PC-3 (cell line): ENCODE data around the gene KIAA0040. TPM values are rescaled to one million over a fixed set of nuclear protein-coding genes. Genes with fewer than 3 reads are reported as not detected.

ENCODE experiments used
- ATAC-seq: fragments of 200-7000 bp; cut with Tn5 transposase; 2 replicates; pipeline ENCODE4 v1.9.1; 2020; ENCODE audit warnings: mild to moderate bottlenecking, moderate library complexity
- BruUV-seq: library from RNA; stranded (reverse); fragments of 400-500 nt; replicated peaks from 2 replicates; lab custom pipeline; 2021; lab: Mats Ljungman, UMichigan
- CTCF ChIA-PET: fragments of 300-600 bp; sonication (Branson Sonifier 250); formaldehyde crosslinking; loops from one replicate; lab custom pipeline; 2022; ENCODE audit warnings: antibody characterized with exemption; lab: Charles Lee
- POLR2A ChIA-PET: fragments of 300-600 bp; sonication (Branson Sonifier 250); formaldehyde crosslinking; loops from one replicate; lab custom pipeline; 2022; ENCODE audit warnings: antibody characterized with exemption; ENCODE audit not compliant: unreplicated experiment; lab: Charles Lee
- DNase-seq: peaks from one replicate; pipeline ENCODE4 v3.0.0-alpha.2; 2015
- H2AFZ ChIP-seq: fragments of 300-600 bp; sonication (generic); 2 replicates; pipeline ENCODE4 v1.6.0; 2016; ENCODE audit warnings: antibody characterized with exemption, low read length
- H3F3A ChIP-seq: fragments of 300-600 bp; sonication (generic); one replicate; pipeline ENCODE4 v1.6.0; 2017; ENCODE audit warnings: antibody characterized with exemption, low read length, control low read depth, mild to moderate bottlenecking; ENCODE audit not compliant: unreplicated experiment
- H3K27ac ChIP-seq: fragments of 300-600 bp; sonication (generic); 2 replicates; pipeline ENCODE4 v1.5.1; 2016; ENCODE audit warnings: mild to moderate bottlenecking, low read length
- H3K27me3 ChIP-seq: fragments of 300-600 bp; sonication (generic); 2 replicates; pipeline ENCODE4 v1.6.1; 2016; ENCODE audit warnings: low read length, mixed read lengths
- H3K36me3 ChIP-seq: fragments of 300-600 bp; sonication (generic); 2 replicates; pipeline ENCODE4 v1.6.1; 2016; ENCODE audit warnings: low read depth, mixed run types, low read length, mixed read lengths
- H3K4me1 ChIP-seq: fragments of 300-600 bp; sonication (generic); 2 replicates; pipeline ENCODE4 v1.5.1; 2016; ENCODE audit warnings: low read length; ENCODE audit not compliant: insufficient read depth
- H3K4me2 ChIP-seq: fragments of 300-600 bp; sonication (generic); 2 replicates; pipeline ENCODE4 v1.6.0; 2016; ENCODE audit warnings: low read length
- H3K4me3 ChIP-seq: fragments of 300-600 bp; sonication (generic); 2 replicates; pipeline ENCODE4 v1.5.1; 2016; ENCODE audit warnings: mild to moderate bottlenecking, low read length, mixed read lengths
- H3K79me2 ChIP-seq: fragments of 300-600 bp; sonication (generic); 2 replicates; pipeline ENCODE4 v1.6.1; 2017; ENCODE audit warnings: low read length, mixed read lengths
- H3K9ac ChIP-seq: fragments of 300-600 bp; sonication (generic); 2 replicates; pipeline ENCODE4 v1.6.0; 2016; ENCODE audit warnings: mild to moderate bottlenecking, low read length
- H3K9me2 ChIP-seq: fragments of 300-600 bp; sonication (generic); replicated peaks from 2 replicates; pipeline ENCODE4 v1.6.1; 2016; ENCODE audit warnings: mixed run types, low read length, mixed read lengths
- H3K9me3 ChIP-seq: fragments of 300-600 bp; sonication (generic); 2 replicates; pipeline ENCODE4 v1.6.1; 2016; ENCODE audit warnings: low read length, mixed read lengths
- H4K20me1 ChIP-seq: fragments of 300-600 bp; sonication (generic); 2 replicates; pipeline ENCODE4 v1.6.1; 2016; ENCODE audit warnings: low read length, mixed read lengths
- EZH2 ChIP-seq: fragments of 300-600 bp; sonication (generic); IDR thresholded peaks from one replicate; pipeline ENCODE4 v1.6.1; 2017; ENCODE audit warnings: antibody characterized with exemption, mild to moderate bottlenecking, low read length; ENCODE audit not compliant: unreplicated experiment
- EZH2phosphoT487 ChIP-seq: fragments of 300-600 bp; sonication (generic); IDR thresholded peaks from 2 replicates; pipeline ENCODE4 v1.6.1; 2018; ENCODE audit warnings: mild to moderate bottlenecking, antibody characterized with exemption, low read length, borderline replicate concordance
- intact Hi-C: fragments of 100-400 bp; cut with micrococcal nuclease; formaldehyde crosslinking; loops from 2 replicates; pipeline ENCODE4 v1.9.0; 2023
- total RNA-seq: library from RNA; depleted of rRNA; stranded (reverse); fragments of >200 nt; gene quantifications from 2 replicates; pipeline ENCODE4 v1.2.3, GENCODE V29; 2014
- TF ChIP-seq, protein P1 (sequence below): fragments of 300-600 bp; sonication (generic); conservative IDR thresholded peaks from 2 replicates; pipeline ENCODE4 v1.5.1; 2017; ENCODE audit warnings: antibody characterized with exemption, low read depth, mild to moderate bottlenecking, low read length

Gene KIAA0040
- total RNA-seq, 1 experiment from 2014 or later, result 17.8 TPM

DNA sequence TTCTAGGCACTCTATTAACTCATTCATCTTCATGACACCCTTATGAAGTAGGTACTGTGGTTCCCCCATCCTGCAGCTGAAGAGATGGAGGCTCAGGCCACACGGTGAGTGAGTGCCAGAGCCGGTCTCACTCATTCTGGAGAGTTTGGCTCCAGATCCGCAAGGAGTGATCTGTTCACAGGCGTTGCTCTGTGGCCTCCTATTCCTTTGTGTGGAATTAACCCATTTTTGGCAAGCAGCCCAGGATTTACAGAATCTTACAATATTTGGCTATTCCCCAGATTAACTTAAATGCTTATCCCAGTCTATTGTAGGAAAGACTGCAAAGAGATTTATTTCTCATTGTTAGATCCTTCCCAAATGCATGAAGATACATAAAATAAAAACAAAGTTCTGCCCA, 29.6 kb downstream of the KIAA0040 start:
- H3K9me2 ChIP-seq, result no peaks in the 10 kb centered on the region
- no peaks in the 10 kb centered on the region for H3F3A ChIP-seq
- no peak overlapping the region for H2AFZ ChIP-seq
- ATAC-seq (no peak), DNase-seq (no peak)
- TF ChIP-seq EZH2phosphoT487 (no peak), EZH2 (no peak)
- TF ChIP-seq, protein P1, sequence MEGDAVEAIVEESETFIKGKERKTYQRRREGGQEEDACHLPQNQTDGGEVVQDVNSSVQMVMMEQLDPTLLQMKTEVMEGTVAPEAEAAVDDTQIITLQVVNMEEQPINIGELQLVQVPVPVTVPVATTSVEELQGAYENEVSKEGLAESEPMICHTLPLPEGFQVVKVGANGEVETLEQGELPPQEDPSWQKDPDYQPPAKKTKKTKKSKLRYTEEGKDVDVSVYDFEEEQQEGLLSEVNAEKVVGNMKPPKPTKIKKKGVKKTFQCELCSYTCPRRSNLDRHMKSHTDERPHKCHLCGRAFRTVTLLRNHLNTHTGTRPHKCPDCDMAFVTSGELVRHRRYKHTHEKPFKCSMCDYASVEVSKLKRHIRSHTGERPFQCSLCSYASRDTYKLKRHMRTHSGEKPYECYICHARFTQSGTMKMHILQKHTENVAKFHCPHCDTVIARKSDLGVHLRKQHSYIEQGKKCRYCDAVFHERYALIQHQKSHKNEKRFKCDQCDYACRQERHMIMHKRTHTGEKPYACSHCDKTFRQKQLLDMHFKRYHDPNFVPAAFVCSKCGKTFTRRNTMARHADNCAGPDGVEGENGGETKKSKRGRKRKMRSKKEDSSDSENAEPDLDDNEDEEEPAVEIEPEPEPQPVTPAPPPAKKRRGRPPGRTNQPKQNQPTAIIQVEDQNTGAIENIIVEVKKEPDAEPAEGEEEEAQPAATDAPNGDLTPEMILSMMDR, result no peak
- ChIA-PET CTCF (no interaction called here), POLR2A (no interaction called here)
- H4K20me1 ChIP-seq, result no peaks in the 10 kb centered on the region
- H3K4me3 ChIP-seq, result no peak overlapping the region
- H3K79me2 ChIP-seq, result no peaks in the 10 kb centered on the region
- peaks cover 13% of the 10 kb centered on the region for H3K4me1 ChIP-seq
- no peaks in the 10 kb centered on the region for H3K27me3 ChIP-seq
- no peak overlapping the region for H3K4me2 ChIP-seq
- no peaks in the 10 kb centered on the region for H3K9me3 ChIP-seq
- H3K9ac ChIP-seq, result no peak overlapping the region
- no peak overlapping the region for H3K27ac ChIP-seq
- no TSS peak for BruUV-seq
- intact Hi-C loops, result no loop called here
- H3K36me3 ChIP-seq, result peaks cover 28% of the 10 kb centered on the region

DNA sequence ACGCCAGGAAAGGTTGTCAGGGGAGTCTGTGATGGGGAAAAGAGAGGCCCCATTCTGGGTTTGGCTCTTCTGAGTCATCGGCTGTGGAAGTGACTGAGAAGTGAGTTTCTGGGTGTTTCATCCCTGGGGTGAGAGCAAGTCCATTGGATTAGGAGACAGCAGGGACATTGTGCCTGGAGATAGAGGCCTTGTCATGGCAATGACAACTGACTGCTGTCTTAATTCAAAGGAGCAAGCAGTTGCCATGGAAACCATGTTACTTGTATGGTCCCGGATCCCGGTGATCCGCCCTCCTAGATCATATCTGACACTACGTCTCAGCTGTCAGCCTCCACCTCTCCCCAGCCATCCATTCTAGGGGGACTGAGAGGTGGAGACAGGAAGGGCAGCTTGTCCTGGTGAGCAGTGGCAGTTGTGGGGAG, 34.4 kb downstream of the KIAA0040 start:
- H2AFZ ChIP-seq, result no peak overlapping the region
- POLR2A ChIA-PET, result no interaction called here
- intact Hi-C loops, result loop anchor here (5.0 kb wide), 1 partner anchor 39 kb away; no protein-coding TSS in a partner anchor
- no peaks in the 10 kb centered on the region for H4K20me1 ChIP-seq
- peaks cover 21% of the 10 kb centered on the region for H3K4me1 ChIP-seq
- ATAC-seq (peak; percentile 78), DNase-seq (peak; percentile 85)
- no peaks in the 10 kb centered on the region for H3K79me2 ChIP-seq
- H3K27ac ChIP-seq, result peak overlapping the region; percentile 82
- H3K4me3 ChIP-seq, result no peak overlapping the region
- no peaks in the 10 kb centered on the region for H3K9me3 ChIP-seq
- no peaks in the 10 kb centered on the region for H3F3A ChIP-seq
- TF ChIP-seq, protein P1, result no peak
- TF ChIP-seq EZH2, result no peak
- TF ChIP-seq EZH2phosphoT487, result no peak
- H3K9me2 ChIP-seq, result no peaks in the 10 kb centered on the region
- 0 out of 2 replicates have a peak overlapping the region, but pooled peaks have one; percentile 11 for H3K4me2 ChIP-seq
- peak overlapping the region; percentile 20; the same call in 1 of the 2 replicates for H3K9ac ChIP-seq
- CTCF ChIA-PET, result no interaction called here
- H3K36me3 ChIP-seq, result peaks cover 16% of the 10 kb centered on the region
- BruUV-seq, result no TSS peak
- H3K27me3 ChIP-seq, result no peaks in the 10 kb centered on the region

DNA sequence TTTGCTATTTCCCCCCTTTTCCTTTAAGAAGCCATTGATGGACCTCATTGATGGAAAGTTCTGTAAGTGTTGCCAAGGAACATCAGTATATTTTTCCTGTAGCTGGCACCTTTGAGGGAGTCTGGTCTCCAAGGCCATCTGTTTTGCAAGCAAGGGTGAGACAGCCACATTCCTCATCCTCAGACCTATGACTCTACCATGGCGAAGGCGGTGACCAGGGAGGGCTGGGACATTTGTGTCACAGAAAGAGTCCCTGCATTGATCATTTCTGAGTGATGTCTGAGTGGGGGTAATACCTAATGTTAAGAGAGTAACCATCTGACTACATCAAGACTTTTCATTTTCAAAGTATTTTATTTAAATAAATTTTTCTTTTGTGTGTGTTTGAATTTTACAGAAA, 35.4 kb downstream of the KIAA0040 start:
- H3K9ac ChIP-seq, result no peak overlapping the region
- ChIA-PET CTCF (interaction anchor here (0.6 kb wide), 2 partner anchors 18 to 68 kb away, joined by 7 to 10 read pairs; no protein-coding TSS in a partner anchor), POLR2A (interaction anchor here (0.6 kb wide), 1 partner anchor 12 kb away, joined by 6 read pairs; no protein-coding TSS in a partner anchor)
- H3K4me3 ChIP-seq, result no peak overlapping the region
- no peak for TF ChIP-seq EZH2phosphoT487
- H3K27ac ChIP-seq, result peak overlapping the region; percentile 82
- no peaks in the 10 kb centered on the region for H3K27me3 ChIP-seq
- intact Hi-C loops, result loop anchor here (5.0 kb wide), 1 partner anchor 40 kb away; no protein-coding TSS in a partner anchor
- no peaks in the 10 kb centered on the region for H3K9me2 ChIP-seq
- H3K9me3 ChIP-seq, result no peaks in the 10 kb centered on the region
- no TSS peak for BruUV-seq
- H3K36me3 ChIP-seq, result peaks cover 11% of the 10 kb centered on the region; the same call in 1 of the 2 replicates
- no peak overlapping the region for H3K4me2 ChIP-seq
- H3K4me1 ChIP-seq, result peaks cover 18% of the 10 kb centered on the region
- ATAC-seq, result no peak
- H3K79me2 ChIP-seq, result no peaks in the 10 kb centered on the region
- H3F3A ChIP-seq, result no peaks in the 10 kb centered on the region
- DNase-seq, result no peak
- no peaks in the 10 kb centered on the region for H4K20me1 ChIP-seq
- H2AFZ ChIP-seq, result no peak overlapping the region
